Upper lobe of left lung (tissue), 6 donors: ENCODE results near the gene SDK2. TPM values are rescaled to one million over a fixed set of nuclear protein-coding genes. Genes with fewer than 3 reads are reported as not detected.
A peak's percentile ranks its signal among the peaks of the same experiment; 100 is the strongest.

Experiments
- ATAC-seq, 2 donors: fragments of 200-7000 bp; cut with Tn5 transposase; one replicate each; pipeline ENCODE4 v1.9.1; 2022; ENCODE audit warnings: mild to moderate bottlenecking in 2 of 2, moderate library complexity in 2 of 2; ENCODE audit not compliant: low FRiP score in 2 of 2
- DNase-seq, 2 donors: peaks; one replicate each; pipeline ENCODE4 v3.0.0-alpha.2; 2019 to 2020
- H3K27ac ChIP-seq, 4 donors: fragments of 200-600 bp; sonication (generic); one replicate each; pipeline ENCODE4 v1.5.1; 2016 to 2019
- H3K27me3 ChIP-seq, 4 donors: fragments of 200-600 bp; sonication (generic); one replicate each; pipeline ENCODE4 v1.5.1; 2017 to 2019
- H3K36me3 ChIP-seq, 4 donors: fragments of 200-600 bp; sonication (generic); one replicate each; pipeline ENCODE4 v1.5.1; 2016 to 2019
- H3K4me1 ChIP-seq, 4 donors: fragments of 200-600 bp; sonication (generic); one replicate each; pipeline ENCODE4 v1.5.1; 2018 to 2019
- H3K4me3 ChIP-seq, 4 donors: fragments of 200-600 bp; sonication (generic); one replicate each; pipeline ENCODE4 v1.5.1; 2017 to 2019; ENCODE audit warnings: mild to moderate bottlenecking in 2 of 4, moderate library complexity in 1 of 4
- H3K9me3 ChIP-seq, 4 donors: fragments of 200-600 bp; sonication (generic); one replicate each; pipeline ENCODE4 v1.5.1; 2018 to 2019
- CTCF ChIP-seq, 6 experiments: fragments of 450-650 bp in 4 of 6; fragments of 200-600 bp in 2 of 6; sonication (generic) in 2 of 6; IDR thresholded peaks; one replicate each; pipeline ENCODE4 v1.5.1; 2016 to 2019; ENCODE audit warnings: antibody characterized with exemption in 6 of 6
- EP300 ChIP-seq, 4 donors: sonication (generic); formaldehyde crosslinking; IDR thresholded peaks; one replicate each; pipeline ENCODE4 v1.5.1; 2017; ENCODE audit warnings: antibody characterized with exemption in 4 of 4, control low read depth in 2 of 4
- POLR2A ChIP-seq, 4 donors: fragments of 450-650 bp; IDR thresholded peaks; one replicate each; pipeline ENCODE4 v1.5.1; 2016 to 2017; ENCODE audit warnings: antibody characterized with exemption in 4 of 4, mild to moderate bottlenecking in 2 of 4
- POLR2AphosphoS5 ChIP-seq, 2 donors: sonication (generic); formaldehyde crosslinking; IDR thresholded peaks; one replicate each; pipeline ENCODE4 v1.5.1; 2017; ENCODE audit warnings: antibody characterized with exemption in 2 of 2
- WGBS, 2 donors: methylation state at CpG; one replicate each; pipeline ENCODE4 v1.1.5; 2017 to 2018; 5-methylcytosine and 5-hydroxymethylcytosine counted together
- total RNA-seq, 6 donors: library from RNA; depleted of rRNA in 4 of 6; stranded (reverse); fragments of >200 nt in 4 of 6; gene quantifications; one replicate each; pipeline versions ENCODE4 v1.1.0 to v1.2.1, GENCODE V29; 2016 to 2021
- donor health status: DM: no; HTN: no; CAD: no; lungs with moderate emphysema.
- donor health status: DM: no; HTN: yes; CAD: no; lungs with severe emphysema.

The SDK2 gene
- total RNA-seq, 6 donors from 2014 or later = 1.2 to 7.3 (median 2.9) TPM

GRCh38 chr17:73663614-73664013 is 19.4 kb upstream of the SDK2 start:
- 79 to 91% methylated on average over 1 of the region's 1 CpG for WGBS, 2 donors
- TF ChIP-seq CTCF (IDR thresholded peaks at IDR 0.05) (no peak), POLR2A (IDR thresholded peaks at IDR 0.05) (no peak), EP300 (IDR thresholded peaks at IDR 0.05) (no peak), POLR2AphosphoS5 (IDR thresholded peaks at IDR 0.05) (no peak)
- ATAC-seq = no peak

GRCh38 chr17:73660366-73660765 is 16.1 kb upstream of the SDK2 start:
- no peak for ATAC-seq
- TF ChIP-seq POLR2A (IDR thresholded peaks at IDR 0.05) (no peak), EP300 (IDR thresholded peaks at IDR 0.05) (no peak), CTCF (IDR thresholded peaks at IDR 0.05) (no peak), POLR2AphosphoS5 (IDR thresholded peaks at IDR 0.05) (no peak)
- 85% methylated on average over 5 of the region's 5 CpGs for WGBS, 2 donors
- no peaks in the 10 kb centered on the region for H3K9me3 ChIP-seq
- H3K27me3 ChIP-seq = no peaks in the 10 kb centered on the region
- H3K36me3 ChIP-seq = no peaks in the 10 kb centered on the region
- H3K4me1 ChIP-seq = peaks cover 0 to 6% (median 1%) of the 10 kb centered on the region in 4 donors
- H3K4me3 ChIP-seq = no peak overlapping the region
- H3K27ac ChIP-seq = no peak overlapping the region
- no peak for DNase-seq

More at GRCh38 chr17:73663614-73664013, 19.4 kb upstream of the SDK2 start:
- no peaks in the 10 kb centered on the region for H3K9me3 ChIP-seq
- peaks cover 11 to 14% (median 13%) of the 10 kb centered on the region in 4 donors for H3K4me1 ChIP-seq
- no peak overlapping the region for H3K4me3 ChIP-seq
- H3K27me3 ChIP-seq = no peaks in the 10 kb centered on the region
- H3K36me3 ChIP-seq = no peaks in the 10 kb centered on the region
- no peak overlapping the region for H3K27ac ChIP-seq
- DNase-seq = no peak

GRCh38 chr17:73658821-73659515 is 14.7 kb upstream of the SDK2 start:
- no peak for ATAC-seq
- WGBS, 2 donors = 73 to 80% methylated on average over 12 of the region's 12 CpGs
- H3K27me3 ChIP-seq = no peaks in the 10 kb centered on the region

GRCh38 chr17:73657473-73658116 is 13.3 kb upstream of the SDK2 start:
- H3K36me3 ChIP-seq = no peaks in the 10 kb centered on the region
- H3K4me1 ChIP-seq = peaks cover 0 to 7% (median 4%) of the 10 kb centered on the region in 4 donors
- ATAC-seq (peak in 1 of 2 donors; percentile 56), DNase-seq (peak in 1 of 2 donors; percentile 45)
- peaks cover 0 to 13% (median 6%) of the 10 kb centered on the region in 4 donors for H3K9me3 ChIP-seq
- no peaks in the 10 kb centered on the region for H3K27me3 ChIP-seq
- no peak for TF ChIP-seq POLR2A (IDR thresholded peaks at IDR 0.05)
- peak in 5 of 6 experiments; percentile 26 to 56 (median 43) for TF ChIP-seq CTCF (IDR thresholded peaks at IDR 0.05)
- WGBS, 2 donors = 14 to 25% methylated on average over 11 of the region's 11 CpGs
- H3K27ac ChIP-seq = no peak overlapping the region
- no peak overlapping the region for H3K4me3 ChIP-seq

More at GRCh38 chr17:73658821-73659515, 14.7 kb upstream of the SDK2 start:
- H3K4me3 ChIP-seq = no peak overlapping the region
- H3K9me3 ChIP-seq = peaks cover 0 to 4% (median 2%) of the 10 kb centered on the region in 4 donors
- no peak for DNase-seq
- TF ChIP-seq POLR2A (IDR thresholded peaks at IDR 0.05) (no peak), CTCF (IDR thresholded peaks at IDR 0.05) (no peak), EP300 (IDR thresholded peaks at IDR 0.05) (no peak), POLR2AphosphoS5 (IDR thresholded peaks at IDR 0.05) (no peak)
- no peaks in the 10 kb centered on the region for H3K36me3 ChIP-seq
- H3K4me1 ChIP-seq = peaks cover 0 to 7% (median 4%) of the 10 kb centered on the region in 4 donors
- H3K27ac ChIP-seq = no peak overlapping the region
